CD4-positive, alpha-beta T cell treated with Interleukin-15 for 1 hour (primary cell): Measurements from ENCODE around the gene ADGRB3.
"Not testable (repeated sequence)": the region's sequence is repeated elsewhere in the genome, so short reads cannot be mapped to it uniquely, and the experiment has no call there.

Experiments used
- DNase-seq: peaks from one replicate; pipeline ENCODE4 v3.0.0-alpha.2; 2020

Gene ADGRB3

DNA sequence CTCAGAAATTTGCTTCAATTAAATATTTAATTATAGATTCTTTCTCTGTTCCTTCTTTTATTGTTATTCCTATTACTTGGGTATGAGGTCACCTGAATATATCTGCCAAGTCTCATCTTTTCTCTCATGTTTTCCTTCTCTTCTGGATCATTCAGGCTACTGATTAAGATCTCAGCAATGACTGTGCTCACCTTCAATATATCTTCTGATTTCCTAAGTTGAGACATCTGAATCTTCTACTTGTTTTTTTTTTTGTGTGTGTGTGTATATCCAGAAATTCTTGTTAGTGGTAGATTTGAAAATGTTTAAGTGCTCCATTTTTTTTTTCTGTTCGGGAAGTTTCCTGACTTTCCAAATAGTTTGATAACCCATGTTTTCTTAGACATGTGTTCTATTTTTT is 108.0 kb downstream of the ADGRB3 start:
- no peak for DNase-seq

DNA sequence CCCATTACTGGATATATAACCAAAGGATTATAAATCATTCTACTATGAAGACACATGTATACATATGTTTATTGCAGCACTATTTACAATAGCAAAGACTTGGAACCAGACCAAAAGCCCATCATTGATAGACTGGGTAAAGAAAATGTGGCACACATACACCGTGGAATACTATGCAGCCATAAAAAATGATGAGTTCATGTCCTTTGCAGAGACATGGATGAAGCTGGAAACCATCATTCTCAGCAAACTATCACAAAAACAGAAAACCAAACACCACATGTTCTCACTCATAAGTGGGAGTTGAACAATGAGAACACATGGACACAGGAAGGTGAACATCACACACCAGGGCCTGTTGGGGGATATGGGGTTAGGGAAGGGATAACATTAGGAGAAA is 109.3 kb downstream of the ADGRB3 start:
- not testable (repeated sequence) for DNase-seq

DNA sequence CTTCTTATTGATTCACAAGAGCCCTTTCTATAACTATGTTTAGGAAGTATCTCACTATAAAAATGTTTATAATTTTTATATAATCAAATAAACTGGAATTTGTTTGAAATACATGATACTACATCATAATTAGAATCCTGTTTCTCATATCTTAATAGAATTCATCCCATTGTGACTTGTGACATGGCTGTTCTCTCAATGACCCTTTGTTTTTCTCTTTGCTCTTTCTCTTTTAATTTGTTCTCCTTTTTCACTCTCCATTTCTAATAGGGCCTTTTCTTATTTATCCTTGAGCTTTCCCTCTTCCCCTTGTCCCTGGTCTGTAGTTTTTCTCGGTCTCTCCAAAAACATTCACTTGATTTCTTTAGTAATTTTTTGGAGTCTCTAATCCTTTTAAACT is 111.3 kb downstream of the ADGRB3 start:
- DNase-seq: no peak

DNA sequence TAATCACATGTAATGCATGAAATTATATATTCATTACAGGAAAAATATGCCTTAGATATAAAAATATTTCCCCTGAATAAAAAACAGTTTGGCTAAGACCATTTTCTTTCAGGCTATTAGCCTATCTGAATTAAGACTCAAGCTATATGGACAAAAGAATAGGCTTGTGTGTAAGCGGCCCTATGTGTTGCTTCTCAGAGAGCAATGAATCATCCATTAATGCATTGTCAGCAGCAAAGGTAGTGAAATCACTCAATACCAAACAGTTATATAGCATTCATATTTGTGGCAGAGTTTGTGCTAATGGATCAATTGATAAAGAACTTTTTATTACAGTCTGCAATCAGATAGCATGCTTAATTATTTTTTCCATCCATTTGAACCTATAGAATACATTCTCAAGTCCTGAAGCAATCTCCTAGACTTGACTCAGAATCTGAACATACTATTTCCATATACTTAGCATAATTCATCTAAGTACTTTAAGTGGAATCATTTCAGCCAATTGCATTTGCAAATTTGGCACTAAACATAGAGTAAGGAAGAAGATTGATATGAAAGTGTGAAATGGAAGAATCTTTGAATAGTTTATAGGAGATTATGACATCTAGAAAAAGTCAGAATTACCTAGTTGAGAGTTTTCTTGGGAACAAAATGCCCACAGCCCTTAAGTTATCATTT is 112.2 kb downstream of the ADGRB3 start:
- DNase-seq: no peak

DNA sequence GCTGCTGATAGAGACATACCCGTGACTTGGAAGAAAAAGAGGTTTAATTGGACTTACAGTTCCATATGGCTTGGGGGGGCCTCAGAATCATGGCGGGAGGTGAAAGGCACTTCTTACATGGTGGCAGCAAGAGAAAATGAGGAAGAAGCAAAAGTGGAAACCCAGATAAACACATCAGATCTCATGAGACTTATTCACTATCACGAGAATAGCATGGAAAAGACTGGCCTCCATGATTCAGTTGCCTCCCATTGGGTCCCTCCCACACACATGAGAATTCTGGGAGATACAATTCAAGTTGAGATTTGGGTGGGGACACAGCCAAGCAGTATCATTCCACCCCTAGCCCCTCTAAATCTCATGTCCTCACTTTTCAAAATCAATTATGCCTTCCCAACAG is 112.8 kb downstream of the ADGRB3 start:
- not testable (repeated sequence) for DNase-seq

DNA sequence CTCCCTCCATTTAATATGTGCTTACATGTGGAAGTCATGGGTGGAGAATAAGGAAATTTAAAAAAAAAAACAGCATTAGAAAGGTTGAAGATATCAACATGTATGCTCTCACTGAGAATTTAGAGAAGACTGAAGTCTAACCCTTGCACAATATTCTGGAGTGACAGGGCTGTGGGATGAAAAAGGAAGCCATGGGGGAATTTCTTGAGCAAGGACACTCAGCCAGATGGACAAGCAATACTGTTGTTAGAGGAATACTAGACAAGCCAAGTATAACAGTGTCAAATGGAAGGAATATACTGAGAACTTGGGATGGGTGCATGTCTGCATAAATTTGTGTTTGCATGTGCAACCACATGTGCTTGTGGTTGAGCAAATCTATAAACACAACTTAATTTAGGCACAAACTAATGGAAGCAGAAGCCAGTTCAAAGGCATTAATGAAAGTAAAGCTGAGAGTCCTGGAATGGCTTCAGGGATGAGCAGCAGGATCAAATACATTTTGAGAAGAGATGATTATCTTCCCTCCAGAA is 119.7 kb downstream of the ADGRB3 start:
- DNase-seq: no peak

DNA sequence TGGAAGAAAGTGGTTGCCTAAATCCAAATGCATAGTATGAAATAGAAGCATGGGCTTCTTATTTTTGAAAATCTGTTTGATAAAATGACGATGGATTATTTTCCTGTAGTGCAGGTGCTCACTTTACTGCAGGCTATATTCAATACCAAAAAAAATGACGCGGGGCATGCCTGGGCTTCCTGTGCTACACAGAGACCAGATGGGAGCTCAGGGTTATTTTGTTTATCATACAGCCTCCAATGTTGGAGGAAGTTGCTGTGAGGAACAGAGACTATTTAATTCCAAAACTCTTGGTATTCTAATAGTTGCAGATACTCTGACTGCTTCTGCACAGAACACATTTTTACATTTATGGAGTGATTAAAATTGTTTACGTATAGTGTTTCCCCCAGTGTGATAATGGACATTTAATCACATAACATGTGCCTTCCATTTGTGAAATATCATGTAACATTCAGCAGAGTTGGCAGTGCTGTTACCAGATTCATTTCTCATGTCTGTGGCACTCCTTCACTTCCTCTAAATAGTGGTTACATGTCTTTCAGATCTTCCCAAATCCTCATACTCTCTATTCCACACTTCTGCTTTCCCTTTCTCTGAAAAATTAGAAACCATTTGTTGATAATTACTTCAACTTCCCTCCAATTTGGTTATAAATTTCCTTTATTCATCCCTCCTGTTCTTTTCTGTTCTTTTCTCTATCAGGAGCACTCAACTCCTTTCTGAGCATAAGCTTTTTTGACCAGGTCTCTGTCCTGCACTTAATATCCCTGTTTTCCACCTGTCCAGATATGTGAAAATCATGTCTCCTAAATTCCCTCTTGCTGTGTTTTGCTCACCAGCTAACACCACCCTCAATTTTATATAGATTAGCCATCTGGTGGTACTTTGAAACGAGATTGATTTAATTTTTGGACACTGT is 121.6 kb downstream of the ADGRB3 start:
- no peak for DNase-seq

DNA sequence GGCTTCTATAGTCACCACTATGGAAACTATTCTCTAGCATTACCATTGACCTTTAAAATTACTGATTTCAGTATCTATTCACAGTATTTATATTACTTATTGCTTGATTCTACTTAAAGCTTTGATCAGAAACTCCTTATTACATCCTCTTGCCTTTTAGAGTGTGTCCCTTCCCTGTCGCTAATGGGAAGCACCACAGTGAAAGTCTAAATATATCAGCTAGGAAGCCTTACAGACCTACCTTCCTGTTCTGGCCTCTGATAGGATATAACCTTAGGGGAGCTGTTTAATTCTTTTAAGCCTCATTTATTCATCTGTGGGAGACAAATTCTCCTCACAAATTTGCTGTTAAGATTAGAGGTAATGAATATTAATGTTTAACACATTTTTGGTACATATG is 122.7 kb downstream of the ADGRB3 start:
- DNase-seq: no peak

DNA sequence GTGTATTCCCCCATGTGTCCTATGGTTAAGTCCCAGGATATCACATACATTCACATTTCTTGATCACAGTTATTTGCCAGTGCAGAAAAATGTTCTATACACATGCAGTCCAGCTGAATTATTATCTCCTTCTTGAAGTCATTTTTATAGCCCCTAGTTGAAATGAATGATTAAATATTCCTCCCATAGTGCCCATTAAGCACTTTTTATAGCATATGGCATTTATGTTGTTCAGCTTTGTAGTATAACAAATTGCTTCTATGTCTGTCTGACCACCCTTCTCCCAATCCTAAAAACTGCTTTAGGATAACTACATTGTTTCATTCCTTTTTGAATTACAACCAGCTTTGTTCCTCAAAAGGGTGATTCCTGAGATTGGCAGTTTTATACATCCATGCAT is 123.5 kb downstream of the ADGRB3 start:
- DNase-seq: no peak

DNA sequence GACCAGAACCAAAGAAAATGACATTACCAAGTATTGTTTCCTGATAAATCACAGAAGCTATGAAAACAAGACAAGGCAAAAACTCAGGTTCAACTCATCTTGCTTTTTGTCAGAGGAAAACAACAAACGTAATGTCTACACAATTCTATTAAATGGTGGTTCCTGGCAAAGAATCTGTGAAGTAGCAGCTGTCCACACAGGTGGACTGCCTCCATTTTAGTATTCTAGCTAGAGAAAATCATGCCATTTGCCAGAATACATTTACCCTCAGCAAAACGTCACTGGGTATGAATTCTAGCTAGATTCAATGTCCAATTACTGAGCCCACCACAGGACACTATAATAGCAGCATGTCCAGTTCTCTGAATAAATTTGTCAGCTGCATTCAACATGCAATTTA is 125.4 kb downstream of the ADGRB3 start:
- DNase-seq: no peak

DNA sequence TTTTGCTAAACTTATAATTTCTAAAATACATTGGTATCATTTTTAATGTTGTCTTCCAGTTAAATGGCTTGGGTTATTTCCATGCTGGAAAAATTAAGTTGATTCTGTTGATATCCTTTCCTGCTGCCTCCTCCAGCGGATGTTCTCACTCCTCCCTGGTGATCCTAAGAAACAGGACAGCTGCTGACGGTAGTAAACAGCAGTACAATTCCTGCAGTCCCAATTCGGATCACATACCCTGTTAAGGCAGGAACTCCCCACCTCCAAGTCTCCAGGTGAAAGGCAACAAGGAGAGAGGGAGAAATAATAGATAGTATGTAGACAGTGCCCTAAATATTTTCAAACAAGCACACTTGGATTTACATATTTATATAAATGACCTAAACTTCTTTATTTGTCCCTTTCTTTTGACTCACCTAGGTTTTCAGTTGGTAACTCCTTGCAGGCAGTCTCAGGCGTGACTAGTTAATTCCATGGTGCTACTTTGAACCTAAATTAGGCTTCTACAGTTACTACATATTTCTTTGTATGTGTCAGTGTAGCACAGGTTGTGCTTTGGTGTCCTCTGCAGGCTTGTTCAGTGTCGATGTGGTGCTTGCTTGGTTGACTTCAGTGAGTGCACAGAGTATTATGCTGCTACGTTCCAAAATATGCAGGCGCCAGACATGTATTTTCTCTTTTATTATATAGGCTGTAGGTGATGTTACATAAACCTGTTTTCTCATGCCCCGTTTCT is 126.0 kb downstream of the ADGRB3 start:
- DNase-seq: no peak

DNA sequence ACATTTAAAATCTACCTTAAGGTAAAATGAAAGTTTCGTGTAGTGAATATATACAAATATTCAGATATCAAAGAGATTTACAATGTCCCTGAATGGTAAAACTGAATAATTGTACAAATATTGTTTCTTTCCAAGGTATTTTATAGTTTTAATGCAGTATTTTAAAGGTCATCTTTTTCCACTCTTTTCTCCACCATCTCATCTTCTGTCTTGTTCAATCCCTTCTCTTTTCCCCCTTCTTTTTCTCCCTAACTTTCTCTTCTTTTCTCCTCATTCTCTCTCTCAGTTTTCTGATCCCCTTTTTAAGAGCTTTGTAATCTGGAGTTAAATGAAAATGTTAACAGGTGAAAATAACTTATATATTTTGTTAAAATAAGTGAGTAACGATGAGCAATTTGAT is 126.9 kb downstream of the ADGRB3 start:
- no peak for DNase-seq

DNA sequence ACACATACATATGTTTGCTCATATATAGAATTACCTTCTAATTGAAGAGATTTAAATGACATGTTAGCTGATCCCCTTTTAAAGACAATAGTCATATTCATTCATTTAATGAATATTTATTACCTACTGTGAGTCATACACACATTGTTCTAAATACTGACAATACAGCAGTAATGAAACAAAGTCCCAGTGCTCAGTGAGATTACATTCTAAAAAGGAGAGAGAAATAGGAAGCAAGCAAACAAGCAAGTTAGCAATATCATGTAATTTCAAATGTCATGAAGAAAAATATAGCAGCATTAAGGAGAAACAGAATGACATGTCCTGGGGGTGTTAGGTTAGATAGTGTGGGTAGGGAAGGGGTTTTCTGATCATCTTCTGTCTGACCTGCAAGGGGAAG is 136.3 kb downstream of the ADGRB3 start:
- DNase-seq: no peak

DNA sequence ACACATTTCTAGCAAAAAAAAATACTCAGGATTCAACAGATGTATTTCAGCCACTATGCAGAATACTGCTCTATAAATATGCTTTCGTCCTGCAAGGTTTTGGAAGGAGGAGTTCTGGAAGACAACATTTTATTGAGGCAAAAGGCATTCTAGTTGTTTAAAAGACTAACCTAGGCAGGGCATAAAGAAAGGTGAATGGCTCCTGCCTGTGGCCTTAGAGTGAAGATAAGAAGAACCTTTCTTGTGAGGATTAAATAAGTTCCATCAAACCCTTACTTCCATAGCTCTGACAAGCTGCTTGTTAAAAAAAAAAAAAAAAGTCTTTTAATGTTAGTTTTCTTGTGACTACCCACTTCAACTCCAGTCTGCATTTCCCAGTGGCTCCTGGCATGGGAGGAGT is 139.8 kb downstream of the ADGRB3 start:
- no peak for DNase-seq

DNA sequence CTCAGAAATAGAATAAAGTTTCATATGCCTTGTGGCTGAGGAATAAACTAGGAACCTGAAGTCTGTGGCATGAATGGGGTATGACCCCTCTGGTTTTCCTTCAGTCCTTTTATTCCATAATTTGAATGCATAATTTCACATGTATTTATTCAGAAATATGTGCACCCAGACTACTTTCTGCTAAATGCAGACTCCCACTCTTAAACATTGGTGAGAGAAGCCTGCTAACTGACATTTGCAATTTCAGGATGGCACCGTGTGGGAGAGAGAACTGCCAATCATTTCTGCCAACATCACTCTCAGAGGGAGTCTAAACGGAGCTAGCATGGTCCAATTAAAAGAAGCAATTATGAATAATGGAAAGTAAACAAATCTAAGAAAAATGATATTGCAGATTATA is 141.3 kb downstream of the ADGRB3 start:
- DNase-seq: no peak

DNA sequence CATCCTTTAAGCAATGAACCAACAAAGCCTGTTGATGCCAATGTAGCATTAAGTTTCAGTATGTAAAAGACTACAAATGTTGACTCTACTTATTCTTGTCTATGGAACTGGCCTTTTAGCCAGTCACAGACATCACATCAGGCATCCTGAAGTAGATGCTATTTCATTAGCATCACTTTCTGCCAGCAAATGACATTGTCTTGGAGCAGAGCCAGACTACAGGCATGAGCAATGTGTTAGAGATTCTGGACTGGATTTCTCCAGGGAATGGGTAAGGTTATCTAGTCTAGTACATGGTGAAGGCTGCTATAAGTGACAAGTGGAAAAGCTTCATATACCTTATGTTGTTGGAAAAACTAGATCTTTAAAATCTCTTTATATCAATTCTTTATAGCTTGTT is 142.9 kb downstream of the ADGRB3 start:
- DNase-seq: no peak

DNA sequence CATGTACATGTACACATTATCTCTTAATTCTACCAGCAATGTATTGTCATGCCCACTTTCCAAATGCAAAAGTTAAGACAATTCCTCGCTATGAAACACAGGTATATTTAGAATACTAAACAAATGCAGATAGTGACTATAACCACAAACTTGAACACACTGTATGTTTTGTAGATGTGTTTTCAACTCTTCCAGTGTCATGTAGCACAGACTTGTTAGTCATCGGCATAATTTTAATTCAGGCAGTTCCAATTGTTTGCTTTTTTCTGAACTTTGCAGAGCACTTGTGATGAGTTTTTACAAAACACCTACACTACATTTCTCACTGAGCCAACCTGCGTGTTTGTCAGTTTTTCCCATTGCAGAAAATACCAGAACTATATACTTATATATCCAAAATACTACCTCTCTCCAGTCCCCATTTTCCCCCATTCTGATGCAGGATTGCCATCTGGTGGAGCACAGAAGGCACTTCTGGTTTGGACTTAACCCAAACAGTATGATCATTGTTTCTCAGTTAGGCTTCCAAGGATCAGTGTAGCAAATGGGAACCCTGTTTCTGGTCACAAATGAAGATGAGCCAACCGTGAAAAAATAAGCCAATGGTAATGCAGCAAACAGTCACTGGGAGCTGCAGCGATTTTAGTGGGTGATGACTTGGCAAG is 143.4 kb downstream of the ADGRB3 start:
- DNase-seq: no peak

DNA sequence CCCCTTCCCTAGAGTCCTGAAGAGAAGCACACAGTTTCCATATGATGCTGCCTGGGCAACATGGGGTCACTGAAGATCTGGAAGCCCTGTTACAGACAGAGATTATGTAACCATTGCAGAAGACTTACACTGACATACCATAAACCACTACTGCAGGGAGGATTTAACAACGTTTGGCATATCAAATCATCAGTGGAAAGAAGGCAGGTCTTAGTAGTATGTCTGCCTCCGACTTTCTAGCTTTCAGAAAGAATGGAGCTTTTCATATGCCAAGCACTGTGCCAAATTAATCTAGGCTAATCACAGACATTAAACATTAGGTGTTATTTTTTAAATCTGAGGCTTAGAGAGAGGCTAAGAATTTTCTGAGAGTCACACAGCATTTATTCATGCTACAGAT is 144.3 kb downstream of the ADGRB3 start:
- DNase-seq: no peak

DNA sequence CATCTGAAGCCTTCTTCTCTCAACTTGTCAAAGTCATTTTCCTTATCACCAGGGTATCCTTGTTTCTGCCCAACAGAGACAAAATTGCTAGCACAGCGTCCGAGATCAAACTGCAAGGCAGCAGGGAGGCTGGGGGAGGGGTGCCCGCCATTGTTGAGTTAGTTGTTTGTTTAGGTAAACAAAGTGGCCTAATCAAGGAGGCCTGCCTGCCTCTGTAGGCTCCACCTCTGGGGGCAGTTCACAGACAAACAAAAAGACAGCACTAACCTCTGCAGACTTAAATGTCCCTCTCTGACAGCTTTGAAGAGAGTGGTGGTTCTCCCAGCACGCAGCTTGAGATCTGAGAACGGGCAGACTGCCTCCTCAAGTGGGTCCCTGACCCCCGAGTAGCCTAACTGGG is 155.0 kb downstream of the ADGRB3 start:
- DNase-seq: not testable (repeated sequence)

DNA sequence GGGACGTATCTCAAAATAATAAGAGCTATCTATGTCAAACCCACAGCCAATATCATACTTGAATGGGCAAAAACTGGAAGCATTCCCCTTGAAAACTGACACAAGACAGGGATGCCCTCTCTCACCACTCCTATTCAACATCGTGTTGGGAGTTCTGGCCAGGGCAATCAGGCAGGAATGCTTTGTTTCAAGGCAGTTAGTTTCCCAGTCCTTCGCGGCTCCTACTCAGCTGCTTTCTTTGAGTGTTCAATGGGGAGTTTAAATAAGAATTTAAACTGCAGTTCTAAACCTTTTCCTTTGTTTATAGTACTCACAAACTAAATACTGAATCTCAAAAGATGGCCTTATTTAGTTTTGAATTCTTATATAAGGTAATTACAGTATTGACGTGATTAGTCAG is 179.9 kb downstream of the ADGRB3 start:
- not testable (repeated sequence) for DNase-seq

DNA sequence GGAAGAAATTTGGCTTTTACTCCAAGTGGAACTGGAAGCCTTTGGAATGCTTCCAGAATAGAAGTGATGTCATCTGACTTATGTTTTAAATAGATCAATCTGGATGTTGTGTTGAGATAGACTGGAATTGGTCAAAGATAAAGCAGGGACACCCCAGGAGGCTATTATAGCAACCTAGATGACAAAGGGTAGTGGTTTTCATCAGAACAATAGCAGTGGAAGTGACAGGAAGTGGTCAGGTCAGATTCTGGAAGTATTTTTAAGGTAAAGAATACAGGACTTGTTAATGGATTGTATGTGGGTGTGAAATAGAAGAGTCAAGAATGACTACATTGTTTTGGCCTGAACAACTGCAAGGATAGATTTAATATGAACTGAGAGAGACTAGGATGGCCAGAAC is 191.4 kb downstream of the ADGRB3 start:
- no peak for DNase-seq

DNA sequence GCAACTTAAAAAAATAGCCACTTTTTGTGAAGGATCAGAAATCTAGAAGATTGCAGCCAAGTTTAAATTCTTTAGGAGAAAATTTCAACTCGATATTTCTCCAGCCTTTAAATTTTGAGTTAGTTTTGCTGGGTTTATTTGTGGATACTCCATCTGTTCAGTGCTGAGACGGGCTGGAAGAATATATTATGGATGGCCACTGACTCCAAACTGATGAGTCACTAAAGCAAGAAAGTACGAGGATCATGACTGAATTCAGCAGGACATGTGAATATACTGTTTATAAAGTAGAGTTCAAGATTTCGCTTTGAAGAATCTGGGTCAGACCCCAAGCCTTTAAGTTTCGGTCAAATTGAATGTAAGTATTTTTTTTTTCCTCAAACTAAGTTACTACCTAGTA is 199.5 kb downstream of the ADGRB3 start:
- DNase-seq: no peak

DNA sequence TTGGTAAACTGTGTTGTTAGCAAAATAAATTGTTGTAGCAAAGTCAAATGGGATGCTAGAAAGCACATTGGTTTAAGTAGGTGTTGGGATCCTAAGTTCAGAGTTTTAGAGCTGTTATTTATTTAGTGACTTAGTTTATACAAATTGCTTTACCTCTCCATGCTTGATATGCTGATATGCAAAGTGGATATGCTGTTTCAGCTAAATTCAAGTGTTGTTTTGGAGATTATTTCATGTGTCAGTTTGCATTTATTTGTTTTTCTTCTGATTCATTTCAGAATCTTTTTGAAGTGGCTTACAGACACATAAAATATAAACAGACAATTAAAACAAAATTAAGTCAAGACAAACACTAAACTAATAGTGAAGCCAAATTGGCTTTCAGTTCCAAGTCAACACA is 203.5 kb downstream of the ADGRB3 start:
- DNase-seq: no peak
